ENCODE results near the gene C5orf46.

C5orf46 gene

DNA sequence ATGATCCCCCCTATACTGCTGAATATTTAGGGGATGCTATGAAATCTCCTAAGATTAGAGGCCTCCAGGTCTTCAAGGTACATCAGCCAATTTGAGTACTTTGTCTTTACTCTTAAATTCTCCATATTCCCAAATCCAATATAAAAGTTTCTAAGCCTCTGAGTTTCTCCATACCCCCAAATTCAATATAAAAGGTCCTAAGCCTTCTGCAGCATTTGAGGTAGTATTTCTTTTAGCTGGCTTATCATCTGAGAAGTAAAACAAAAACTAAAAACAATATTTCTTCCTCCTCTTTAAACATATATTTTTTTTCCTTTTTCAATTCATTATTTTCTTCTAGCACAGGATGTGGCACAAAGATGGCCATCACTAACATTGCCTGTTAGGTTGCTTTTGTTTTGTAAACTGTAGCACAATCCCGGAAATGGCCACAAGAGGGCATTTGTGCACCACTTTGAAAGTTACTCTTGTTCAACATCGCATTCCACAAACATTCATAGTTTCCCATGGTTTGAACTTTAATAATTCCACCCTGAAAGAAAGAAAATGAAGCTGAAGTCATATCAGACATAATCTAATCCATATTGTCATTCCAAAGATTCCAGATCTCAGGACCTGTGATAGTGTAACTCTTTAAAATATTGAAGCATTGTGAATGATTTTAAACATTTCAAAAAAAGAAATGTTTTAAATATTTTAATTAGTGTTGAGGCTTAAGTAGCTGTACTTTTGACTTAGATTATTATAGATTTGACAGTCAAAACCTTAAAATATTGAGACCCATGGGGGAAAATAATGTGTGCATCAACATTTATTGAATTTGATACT, 48.8 kb downstream of the C5orf46 start:
- peak; percentile 88 for FAIRE-seq

DNA sequence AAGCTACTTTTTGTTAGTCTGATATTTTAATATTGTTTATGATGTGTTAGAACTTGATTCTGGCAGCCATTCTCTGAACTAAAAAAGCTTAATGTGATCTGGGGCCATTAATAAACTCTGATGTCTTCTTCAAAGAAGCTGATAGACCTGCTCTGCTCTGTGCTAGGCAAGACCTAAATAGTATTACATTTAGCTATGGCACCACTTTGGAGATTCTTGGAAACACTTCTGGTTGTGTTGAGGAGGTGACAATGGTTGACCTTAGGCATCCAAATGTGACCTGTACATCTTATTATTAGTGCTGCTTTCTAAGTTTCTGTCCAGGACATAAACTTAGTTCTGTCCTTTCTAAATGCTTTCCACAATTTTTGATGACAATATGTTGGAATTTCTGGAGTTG, 49.5 kb downstream of the C5orf46 start:
- FAIRE-seq: no peak

DNA sequence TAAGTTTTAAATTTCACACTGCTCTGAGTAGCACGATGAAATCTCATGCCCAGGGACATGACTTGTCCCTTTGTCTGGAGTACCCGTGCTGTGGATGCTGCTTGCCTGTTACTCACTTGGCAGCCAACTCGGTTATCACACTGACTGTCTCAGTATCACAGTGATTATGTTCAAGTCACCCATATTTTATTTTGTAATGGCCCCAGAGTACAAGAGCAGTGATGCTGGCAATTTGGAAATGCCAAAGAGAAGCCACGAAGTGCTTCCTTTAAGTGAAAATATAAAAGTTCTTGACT, 50.6 kb downstream of the C5orf46 start:
- FAIRE-seq: no peak

DNA sequence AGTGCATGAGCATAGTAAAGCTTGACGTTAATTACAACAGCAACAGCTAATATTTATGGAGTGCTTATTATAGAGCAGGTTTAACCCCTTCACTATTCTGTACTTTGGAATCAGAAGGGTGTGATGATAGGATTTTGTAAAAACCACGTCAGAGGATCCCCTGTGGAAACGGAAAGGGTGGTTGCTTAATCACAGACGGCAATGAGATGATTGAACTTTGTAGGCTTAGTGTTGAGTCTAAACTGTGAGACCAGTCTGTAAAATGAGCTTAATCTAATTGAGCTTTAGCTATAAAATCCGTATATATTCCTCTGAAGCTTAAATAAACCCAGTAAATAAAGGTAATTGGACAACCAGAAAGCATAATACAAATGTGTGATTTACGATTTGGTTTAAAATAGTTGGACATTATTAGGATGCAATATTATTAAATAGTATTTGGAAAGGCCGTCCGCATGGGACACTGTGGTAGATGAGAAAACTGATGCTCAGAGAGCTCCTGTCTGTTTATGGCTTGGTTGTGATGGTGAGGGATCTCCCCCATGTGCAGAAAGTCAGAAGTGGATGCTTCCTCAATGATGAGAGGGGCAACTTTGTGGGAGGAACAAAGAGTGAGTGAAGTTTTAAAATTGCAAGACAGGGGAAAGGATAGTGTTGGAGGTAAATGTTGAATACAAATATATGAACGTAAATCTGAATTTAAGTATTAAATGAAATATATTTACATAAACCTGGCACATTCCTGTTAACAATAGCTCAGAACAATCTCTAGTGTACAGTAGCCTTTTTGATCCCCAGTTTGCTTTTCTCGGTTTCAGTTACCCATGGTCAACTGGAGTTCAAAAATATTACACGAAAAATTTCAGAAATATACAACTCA, 51.2 kb downstream of the C5orf46 start:
- no peak for FAIRE-seq

DNA sequence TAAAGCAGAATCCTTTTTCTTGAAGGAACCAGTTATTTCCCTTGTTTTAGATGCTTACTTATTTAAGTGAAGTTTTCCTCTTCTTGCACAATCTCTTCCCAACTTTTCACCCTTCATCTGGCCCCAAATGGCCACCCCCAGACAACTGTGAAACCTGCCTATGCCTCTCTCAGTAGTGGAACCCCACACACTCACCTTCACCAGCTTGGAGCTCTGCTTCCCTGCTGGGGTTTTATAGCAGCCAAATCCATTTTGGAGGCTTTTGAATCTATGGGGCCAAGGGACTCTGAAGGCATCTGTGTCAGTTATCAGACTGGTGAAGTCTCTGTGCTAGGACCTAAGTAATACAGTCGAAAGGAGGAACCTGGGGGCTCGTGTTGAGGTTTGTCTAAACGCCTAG, 52.0 kb downstream of the C5orf46 start:
- FAIRE-seq: no peak

DNA sequence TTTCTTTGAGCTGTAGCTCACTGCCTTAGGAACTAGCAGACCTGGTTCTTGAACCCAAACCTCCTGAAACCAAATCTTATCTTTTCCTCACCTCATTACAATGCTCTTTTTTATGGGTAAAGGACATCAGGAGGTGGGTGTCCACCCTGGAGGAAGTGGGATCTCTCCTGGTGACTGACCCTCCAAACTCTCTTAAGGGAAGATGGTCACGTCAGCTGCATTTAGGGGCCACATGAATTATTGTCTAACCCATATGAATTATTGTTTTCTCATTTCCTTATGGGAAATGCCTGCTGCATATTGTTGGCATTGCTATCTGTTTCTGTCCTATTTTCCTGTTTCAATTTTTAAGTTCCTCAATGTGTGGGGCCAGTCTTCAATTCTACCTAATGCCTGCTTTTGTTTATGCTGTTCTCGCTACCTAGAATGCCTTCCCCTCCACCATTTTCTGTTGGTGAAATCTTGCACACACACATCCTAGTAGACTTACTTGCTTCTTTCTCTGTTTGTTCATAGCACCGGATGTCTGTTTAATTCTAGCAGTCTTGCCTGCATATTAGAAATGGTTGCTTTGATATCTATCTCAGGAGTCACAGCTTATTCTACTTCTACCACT, 52.9 kb downstream of the C5orf46 start:
- FAIRE-seq: no peak

DNA sequence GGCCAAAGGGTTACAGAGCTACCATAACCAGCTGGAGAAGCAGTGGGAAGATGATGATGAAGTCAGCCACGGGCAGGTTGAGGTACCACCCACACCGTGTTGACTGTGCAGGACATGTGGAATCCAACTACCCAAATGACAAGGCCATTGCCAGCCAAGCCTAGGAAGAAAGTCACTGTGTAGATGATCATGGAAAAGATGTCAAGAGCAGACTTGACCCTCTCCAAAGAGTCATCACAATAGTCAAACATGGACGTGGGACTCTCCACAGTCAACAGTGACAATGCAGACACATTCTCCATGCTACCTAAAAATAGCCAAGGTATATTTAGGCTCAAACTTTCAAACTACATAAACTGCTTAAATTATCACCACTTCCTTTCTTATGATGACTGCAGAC, 54.0 kb downstream of the C5orf46 start:
- FAIRE-seq: no peak

DNA sequence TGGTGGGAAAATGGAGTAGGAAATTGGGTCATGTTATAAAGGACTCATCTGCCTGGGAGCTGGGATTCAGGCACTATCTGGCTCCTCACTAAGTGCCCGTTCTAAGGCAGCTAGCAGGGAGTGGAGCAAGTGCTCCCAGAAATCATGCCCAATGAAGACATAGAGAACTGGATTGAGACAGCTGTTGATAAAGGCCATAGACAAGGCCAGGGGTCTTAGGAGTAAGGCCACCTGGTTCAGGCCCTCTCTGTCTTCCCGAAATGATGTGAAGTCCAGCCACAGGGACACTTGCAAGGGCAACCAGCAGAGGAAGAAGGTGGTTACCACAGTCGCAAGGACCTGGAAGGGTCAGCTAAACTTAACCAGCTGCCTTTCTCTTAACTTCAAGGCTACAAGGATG, 54.8 kb downstream of the C5orf46 start:
- FAIRE-seq: no peak

DNA sequence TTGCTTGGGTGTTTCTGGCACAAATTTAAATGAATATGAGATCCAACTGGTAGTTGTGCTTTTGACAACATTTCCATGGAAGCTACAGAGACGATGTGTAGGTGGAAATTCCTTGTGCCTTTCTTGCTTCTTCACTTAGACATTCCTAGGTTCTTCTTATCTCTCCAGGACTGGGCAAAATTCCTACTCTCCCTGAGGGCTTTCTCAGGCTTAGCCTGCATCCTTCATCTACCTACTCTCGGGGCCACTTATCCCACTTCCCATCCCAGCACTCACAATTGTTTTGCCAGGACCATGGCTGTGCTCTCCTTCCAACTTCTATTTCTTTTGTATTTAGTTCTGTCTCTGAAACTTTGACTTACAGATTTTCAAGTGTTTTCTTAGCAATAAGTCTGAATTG, 57.1 kb downstream of the C5orf46 start:
- no peak for FAIRE-seq

DNA sequence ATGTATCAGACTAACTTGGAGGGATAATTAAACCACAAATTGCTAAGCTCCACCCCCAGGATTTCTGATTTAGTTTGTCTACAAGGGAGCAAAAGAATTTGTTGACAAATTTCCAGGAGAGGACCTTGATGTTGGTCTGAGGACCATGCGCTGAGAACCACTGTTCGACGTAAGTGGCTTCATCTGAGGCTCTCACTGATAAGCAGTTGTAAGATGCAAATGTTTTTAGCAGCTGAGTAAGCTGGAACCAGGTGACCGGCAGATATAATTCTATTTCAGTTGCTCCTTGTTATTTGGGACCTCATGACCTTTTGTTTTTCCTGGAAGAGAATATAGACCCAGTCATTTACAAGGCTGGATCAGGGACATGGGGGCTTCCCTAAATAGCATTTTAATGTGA, 60.7 kb downstream of the C5orf46 start:
- FAIRE-seq: no peak

DNA sequence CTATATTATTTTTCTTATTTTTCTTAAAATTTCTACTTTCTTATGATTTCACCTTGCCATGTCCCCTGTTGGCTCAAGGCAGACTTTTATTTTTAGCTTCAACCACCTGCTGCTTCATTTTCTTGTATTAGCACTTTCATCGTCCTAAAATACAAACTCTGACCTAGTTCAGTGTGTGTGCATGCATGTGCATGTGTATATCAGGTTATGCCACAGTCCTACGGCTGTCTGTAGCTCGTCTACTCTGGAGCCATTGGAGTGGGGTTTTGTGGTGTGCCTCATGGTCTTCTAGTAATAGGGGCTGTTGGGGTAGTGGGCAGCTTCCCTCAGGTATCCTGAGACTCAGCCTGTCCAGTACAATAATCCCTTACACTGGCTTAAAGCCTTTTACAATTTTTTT, 61.5 kb downstream of the C5orf46 start:
- no peak for FAIRE-seq

DNA sequence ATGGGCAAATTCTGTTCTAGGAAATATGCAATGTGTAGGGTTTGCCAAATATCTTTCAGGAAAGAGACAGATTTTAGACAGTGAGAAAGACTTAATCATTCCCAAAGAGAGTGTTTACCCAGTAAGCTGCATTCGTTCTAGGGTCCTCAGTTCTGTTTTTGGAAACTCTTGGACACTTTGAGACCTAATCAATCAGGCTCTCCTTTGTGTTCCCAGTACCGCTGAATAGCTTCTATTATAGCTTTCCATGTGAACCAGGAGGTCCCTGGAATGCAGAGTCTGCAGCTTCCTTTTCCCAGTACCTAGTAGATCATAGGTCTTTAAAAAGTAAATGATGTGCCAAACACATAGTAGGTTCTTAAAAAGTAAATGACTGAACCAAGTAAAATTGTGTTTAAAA, 63.5 kb downstream of the C5orf46 start:
- FAIRE-seq: no peak

Measured in colon (tissue), 2 donors.